ENCODE measurements around the gene AHCYL2.

AHCYL2 gene

GRCh38 chr7:129205987-129206785, 18.6 kb upstream of the AHCYL2 start:
- Histone ChIP-seq H3K36me3 (ENCODE audit: low read length) (no peaks in the 10 kb centered on the region), H2AFZ (ENCODE audit: low read depth, low read length, severe bottlenecking) (no peak overlapping the region), H3F3A (ENCODE audit: insufficient read depth) (no peaks in the 10 kb centered on the region), H3K4me2 (ENCODE audit: low read depth, low read length, poor library complexity, severe bottlenecking) (no peak overlapping the region), H3K4me3 (ENCODE audit: insufficient read depth, low read length, poor library complexity, severe bottlenecking) (no peak overlapping the region), H3K27ac (ENCODE audit: low read depth, low read length) (no peak overlapping the region), H4K20me1 (ENCODE audit: low read depth, low read length) (no peaks in the 10 kb centered on the region), H3K9me2 (replicated peaks; ENCODE audit: insufficient read depth, low read length) (no peaks in the 10 kb centered on the region), H3K27me3 (ENCODE audit: low read length) (no peaks in the 10 kb centered on the region), H3K9me3 (ENCODE audit: insufficient read depth, low read length) (no peaks in the 10 kb centered on the region), H3K9ac (ENCODE audit: low read length) (no peak overlapping the region), H3K79me2 (ENCODE audit: insufficient read depth, low read length) (no peaks in the 10 kb centered on the region)
- TF ChIP-seq CTCF (IDR thresholded peaks at IDR 0.05; ENCODE audit: insufficient read depth, low read length, poor library complexity, severe bottlenecking) (no peak), EZH2phosphoT487 (conservative IDR thresholded peaks at IDR 0.05; ENCODE audit: low read length) (no peak)

- Histone ChIP-seq H3K79me2 (ENCODE audit: insufficient read depth, low read length) (no peaks in the 10 kb centered on the region), H3F3A (ENCODE audit: insufficient read depth) (no peaks in the 10 kb centered on the region), H3K9ac (ENCODE audit: low read length) (no peak overlapping the region), H3K4me2 (ENCODE audit: low read depth, low read length, poor library complexity, severe bottlenecking) (no peak overlapping the region), H3K36me3 (ENCODE audit: low read length) (no peaks in the 10 kb centered on the region), H3K4me3 (ENCODE audit: insufficient read depth, low read length, poor library complexity, severe bottlenecking) (no peak overlapping the region), H4K20me1 (ENCODE audit: low read depth, low read length) (no peaks in the 10 kb centered on the region), H3K27ac (ENCODE audit: low read depth, low read length) (no peak overlapping the region), H3K9me3 (ENCODE audit: insufficient read depth, low read length) (no peaks in the 10 kb centered on the region), H2AFZ (ENCODE audit: low read depth, low read length, severe bottlenecking) (no peak overlapping the region), H3K27me3 (ENCODE audit: low read length) (no peaks in the 10 kb centered on the region), H3K9me2 (replicated peaks; ENCODE audit: insufficient read depth, low read length) (no peaks in the 10 kb centered on the region)
- TF ChIP-seq EZH2phosphoT487 (conservative IDR thresholded peaks at IDR 0.05; ENCODE audit: low read length) (no peak), CTCF (IDR thresholded peaks at IDR 0.05; ENCODE audit: insufficient read depth, low read length, poor library complexity, severe bottlenecking) (no peak)
Measured at GRCh38 chr7:129208667-129209066, 16.2 kb upstream of the AHCYL2 start.

GRCh38 chr7:129209067-129209926, 15.5 kb upstream of the AHCYL2 start:
- Histone ChIP-seq H3K9me3 (ENCODE audit: insufficient read depth, low read length) (no peaks in the 10 kb centered on the region), H3K4me3 (ENCODE audit: insufficient read depth, low read length, poor library complexity, severe bottlenecking) (no peak overlapping the region), H3K9me2 (replicated peaks; ENCODE audit: insufficient read depth, low read length) (no peaks in the 10 kb centered on the region), H3K79me2 (ENCODE audit: insufficient read depth, low read length) (no peaks in the 10 kb centered on the region), H3K4me2 (ENCODE audit: low read depth, low read length, poor library complexity, severe bottlenecking) (no peak overlapping the region), H3K27me3 (ENCODE audit: low read length) (no peaks in the 10 kb centered on the region), H3K27ac (ENCODE audit: low read depth, low read length) (no peak overlapping the region), H3F3A (ENCODE audit: insufficient read depth) (no peaks in the 10 kb centered on the region), H3K36me3 (ENCODE audit: low read length) (no peaks in the 10 kb centered on the region), H4K20me1 (ENCODE audit: low read depth, low read length) (no peaks in the 10 kb centered on the region), H3K9ac (ENCODE audit: low read length) (no peak overlapping the region), H2AFZ (ENCODE audit: low read depth, low read length, severe bottlenecking) (no peak overlapping the region)
- TF ChIP-seq EZH2phosphoT487 (conservative IDR thresholded peaks at IDR 0.05; ENCODE audit: low read length), result no peak
- TF ChIP-seq CTCF (IDR thresholded peaks at IDR 0.05; ENCODE audit: insufficient read depth, low read length, poor library complexity, severe bottlenecking), result no peak

All from SU-DHL-6 (cell line).